ENCODE measurements around the gene PCDHA6.
"Not testable (repeated sequence)": the region's sequence is repeated elsewhere in the genome, so short reads cannot be mapped to it uniquely, and the experiment has no call there.

Gene PCDHA6, protein sequence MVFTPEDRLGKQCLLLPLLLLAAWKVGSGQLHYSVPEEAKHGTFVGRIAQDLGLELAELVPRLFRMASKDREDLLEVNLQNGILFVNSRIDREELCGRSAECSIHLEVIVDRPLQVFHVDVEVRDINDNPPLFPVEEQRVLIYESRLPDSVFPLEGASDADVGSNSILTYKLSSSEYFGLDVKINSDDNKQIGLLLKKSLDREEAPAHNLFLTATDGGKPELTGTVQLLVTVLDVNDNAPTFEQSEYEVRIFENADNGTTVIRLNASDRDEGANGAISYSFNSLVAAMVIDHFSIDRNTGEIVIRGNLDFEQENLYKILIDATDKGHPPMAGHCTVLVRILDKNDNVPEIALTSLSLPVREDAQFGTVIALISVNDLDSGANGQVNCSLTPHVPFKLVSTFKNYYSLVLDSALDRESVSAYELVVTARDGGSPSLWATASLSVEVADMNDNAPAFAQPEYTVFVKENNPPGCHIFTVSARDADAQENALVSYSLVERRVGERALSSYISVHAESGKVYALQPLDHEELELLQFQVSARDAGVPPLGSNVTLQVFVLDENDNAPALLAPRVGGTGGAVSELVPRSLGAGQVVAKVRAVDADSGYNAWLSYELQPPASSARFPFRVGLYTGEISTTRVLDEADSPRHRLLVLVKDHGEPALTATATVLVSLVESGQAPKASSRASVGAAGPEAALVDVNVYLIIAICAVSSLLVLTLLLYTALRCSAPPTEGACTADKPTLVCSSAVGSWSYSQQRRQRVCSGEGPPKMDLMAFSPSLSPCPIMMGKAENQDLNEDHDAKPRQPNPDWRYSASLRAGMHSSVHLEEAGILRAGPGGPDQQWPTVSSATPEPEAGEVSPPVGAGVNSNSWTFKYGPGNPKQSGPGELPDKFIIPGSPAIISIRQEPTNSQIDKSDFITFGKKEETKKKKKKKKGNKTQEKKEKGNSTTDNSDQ

DNA sequence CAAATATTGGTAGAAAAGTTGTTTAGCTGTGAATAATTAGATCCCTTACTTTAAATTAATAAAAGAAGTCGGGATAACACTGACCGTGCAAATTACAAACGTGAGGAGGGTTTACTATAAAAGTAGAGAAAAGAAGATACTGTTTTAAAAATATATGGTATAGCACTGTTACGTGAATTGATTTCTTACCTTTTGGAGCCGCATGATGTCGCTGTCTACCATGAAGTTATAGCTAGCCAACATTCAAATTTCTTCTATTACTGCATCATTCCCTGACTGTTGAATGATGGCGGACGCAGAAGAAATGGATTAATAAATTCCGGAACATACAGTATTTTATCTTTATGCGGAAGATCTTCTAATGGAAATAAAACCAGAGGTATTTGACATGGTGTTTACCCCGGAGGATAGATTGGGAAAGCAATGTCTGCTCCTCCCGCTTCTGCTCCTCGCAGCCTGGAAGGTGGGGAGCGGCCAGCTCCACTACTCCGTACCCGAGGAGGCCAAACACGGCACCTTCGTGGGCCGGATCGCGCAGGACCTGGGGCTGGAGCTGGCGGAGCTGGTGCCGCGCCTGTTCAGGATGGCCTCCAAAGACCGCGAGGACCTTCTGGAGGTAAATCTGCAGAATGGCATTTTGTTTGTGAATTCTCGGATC lies at the start of gene PCDHA6:
Gene PCDHA6, plus strand, starts transcription at position 257 of the 658 bp plus-strand sequence. Its CDS starts 132 bp downstream, at position 389.
- no peak for DNase-seq

DNA sequence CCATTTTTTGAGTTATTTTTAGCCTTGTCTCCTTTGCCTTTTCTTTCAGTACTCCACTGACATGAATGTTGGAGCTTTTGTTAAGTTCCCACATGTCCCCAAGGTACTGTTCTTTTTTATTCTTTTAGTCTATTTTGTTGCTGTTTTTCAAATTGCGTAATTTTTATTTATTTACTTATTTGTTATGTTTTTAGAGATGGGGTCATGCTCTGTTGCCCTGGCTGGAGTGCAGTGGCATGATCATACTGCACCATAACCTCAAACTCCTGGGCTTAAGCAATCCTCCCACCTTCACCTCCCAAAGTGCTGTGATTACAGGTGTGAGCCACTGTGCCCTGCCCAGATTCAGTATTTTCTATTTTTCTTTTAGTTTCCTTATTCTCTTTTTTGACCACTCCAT lies 47.2 kb upstream of the PCDHA6 start:
- DNase-seq = no peak

DNA sequence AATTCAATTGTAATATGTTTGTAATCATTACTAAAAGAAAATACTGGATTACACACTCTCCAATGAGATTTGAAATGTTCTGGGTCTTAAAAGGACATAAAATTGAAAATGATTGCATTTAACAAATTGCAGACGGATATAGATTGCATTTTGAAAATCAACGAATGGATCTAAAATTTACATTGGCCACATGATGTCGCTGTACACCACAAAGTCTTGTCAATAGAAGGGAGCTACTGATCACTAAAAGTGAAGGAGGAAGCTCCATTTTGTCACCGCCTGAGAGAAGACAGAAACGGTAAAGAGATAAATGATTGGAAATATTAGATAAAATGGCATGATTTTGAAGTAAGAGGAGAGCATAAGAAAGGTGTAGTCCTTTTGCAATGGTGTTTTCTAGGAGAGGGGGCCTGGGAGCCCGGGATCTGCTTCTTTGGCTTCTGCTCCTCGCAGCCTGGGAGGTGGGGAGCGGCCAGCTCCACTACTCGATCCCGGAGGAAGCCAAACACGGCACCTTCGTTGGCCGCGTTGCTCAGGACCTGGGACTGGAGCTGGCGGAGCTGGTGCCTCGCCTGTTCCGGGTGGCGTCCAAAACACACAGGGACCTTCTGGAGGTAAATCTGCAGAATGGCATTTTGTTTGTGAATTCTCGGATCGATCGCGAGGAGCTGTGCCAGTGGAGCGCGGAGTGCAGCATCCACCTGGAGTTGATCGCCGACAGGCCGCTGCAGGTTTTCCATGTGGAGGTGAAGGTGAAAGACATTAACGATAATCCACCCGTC lies 41.7 kb upstream of the PCDHA6 start, which contains the start of gene PCDHA1:
Gene PCDHA1, plus strand, starts transcription at position 236 of the 782 bp plus-strand sequence.
- no peak for DNase-seq

DNA sequence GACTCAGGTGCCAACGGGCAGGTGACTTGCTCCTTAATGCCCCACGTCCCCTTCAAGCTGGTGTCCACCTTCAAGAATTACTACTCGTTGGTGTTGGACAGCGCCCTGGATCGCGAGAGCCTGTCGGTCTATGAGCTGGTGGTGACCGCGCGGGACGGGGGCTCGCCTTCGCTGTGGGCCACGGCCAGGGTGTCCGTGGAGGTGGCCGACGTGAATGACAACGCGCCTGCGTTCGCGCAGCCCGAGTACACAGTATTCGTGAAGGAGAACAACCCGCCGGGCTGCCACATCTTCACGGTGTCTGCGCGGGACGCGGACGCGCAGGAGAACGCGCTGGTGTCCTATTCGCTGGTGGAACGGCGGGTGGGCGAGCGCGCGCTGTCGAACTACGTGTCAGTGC lies 40.3 kb upstream of the PCDHA6 start:
- DNase-seq = not testable (repeated sequence)

DNA sequence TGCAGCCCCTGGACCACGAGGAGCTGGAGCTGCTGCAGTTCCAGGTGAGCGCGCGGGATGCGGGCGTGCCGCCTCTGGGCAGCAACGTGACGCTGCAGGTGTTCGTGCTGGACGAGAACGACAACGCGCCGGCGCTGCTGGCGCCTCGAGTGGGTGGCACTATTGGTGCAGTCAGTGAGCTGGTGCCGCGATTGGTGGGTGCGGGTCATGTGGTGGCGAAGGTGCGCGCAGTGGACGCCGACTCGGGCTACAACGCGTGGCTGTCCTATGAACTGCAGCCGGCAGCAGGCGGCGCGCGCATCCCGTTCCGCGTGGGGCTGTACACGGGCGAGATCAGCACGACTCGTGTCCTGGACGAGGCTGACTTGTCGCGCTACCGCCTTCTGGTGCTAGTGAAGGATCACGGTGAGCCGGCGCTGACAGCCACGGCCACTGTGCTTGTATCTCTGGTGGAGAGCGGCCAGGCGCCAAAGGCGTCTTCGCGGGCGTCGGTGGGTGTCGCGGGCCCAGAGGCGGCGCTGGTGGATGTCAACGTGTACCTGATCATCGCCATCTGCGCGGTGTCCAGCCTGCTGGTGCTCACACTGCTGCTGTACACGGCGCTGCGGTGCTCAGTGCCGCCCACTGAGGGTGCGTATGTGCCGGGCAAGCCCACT lies 39.8 kb upstream of the PCDHA6 start:
- DNase-seq = not testable (repeated sequence)

DNA sequence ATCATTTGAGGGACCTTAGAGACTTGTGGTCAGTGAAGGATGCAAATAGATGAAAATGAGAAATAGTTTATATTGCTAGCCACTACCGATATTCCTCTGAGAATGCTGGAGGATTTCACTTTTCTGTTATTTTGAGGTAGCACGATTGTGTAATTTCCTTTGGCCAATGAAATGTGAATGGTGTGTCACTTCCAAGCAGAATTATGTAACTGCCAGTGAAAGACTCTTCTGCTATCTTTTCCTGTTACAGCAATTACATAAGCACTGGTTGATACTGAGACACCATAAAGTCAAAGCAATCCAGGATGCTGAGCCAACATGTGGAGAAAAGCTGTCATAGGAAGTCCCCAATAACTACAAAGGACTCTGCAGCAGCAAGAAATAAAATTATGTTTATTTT lies 36.7 kb upstream of the PCDHA6 start:
- no peak for DNase-seq

DNA sequence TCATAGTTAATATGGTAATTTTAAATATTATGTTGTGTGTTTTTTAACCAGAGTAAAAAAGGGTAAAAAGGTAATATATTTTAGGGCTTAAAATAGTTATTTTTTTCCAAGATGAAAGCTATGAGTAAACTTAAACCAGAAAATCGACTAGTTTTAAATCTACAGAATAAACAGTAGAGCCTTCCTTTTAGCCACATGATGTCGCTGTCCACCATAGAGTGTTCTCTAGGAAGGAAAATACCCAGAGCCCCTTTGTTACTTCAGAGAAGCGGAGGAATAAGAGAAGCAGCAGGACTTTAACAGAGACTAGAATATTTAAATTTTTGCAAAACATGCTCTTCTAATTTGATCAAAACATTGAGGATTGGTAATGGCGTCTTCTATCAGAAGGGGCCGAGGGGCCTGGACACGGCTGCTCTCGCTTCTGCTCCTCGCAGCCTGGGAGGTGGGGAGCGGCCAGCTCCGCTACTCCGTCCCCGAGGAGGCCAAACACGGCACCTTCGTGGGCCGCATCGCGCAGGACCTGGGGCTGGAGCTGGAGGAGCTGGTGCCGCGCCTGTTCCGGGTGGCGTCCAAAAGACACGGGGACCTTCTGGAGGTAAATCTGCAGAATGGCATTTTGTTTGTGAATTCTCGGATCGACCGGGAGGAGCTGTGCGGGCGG lies 33.0 kb upstream of the PCDHA6 start, which contains the start of gene PCDHA2:
Gene PCDHA2, plus strand, starts transcription at position 258 of the 664 bp plus-strand sequence.
- no peak for DNase-seq

DNA sequence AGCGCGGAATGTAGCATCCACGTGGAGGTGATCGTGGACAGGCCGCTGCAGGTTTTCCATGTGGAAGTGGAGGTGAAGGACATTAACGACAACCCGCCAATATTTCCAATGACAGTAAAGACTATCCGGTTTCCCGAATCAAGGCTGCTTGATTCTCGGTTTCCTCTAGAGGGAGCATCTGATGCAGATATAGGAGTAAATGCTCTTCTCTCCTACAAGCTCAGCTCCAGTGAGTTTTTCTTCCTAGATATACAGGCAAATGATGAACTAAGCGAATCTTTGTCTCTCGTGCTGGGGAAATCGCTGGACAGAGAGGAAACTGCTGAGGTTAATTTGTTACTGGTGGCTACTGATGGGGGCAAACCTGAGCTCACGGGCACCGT lies 32.5 kb upstream of the PCDHA6 start:
- DNase-seq = no peak

DNA sequence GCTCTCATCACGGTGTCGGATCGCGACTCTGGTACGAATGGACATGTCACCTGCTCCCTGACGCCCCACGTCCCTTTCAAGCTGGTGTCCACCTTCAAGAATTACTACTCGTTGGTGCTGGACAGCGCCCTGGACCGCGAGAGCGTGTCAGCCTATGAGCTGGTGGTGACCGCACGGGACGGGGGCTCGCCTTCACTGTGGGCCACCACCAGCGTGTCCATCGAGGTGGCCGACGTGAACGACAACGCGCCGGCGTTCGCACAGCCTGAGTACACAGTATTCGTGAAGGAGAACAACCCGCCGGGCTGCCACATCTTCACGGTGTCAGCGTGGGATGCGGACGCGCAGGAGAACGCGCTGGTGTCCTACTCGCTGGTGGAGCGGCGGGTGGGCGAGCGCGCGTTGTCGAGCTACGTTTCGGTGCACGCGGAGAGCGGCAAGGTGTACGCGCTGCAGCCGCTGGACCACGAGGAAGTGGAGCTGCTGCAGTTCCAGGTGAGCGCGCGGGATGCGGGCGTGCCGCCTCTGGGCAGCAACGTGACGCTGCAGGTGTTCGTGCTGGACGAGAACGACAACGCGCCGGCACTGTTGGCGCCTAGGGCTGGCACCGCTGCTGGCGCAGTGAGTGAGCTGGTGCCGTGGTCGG lies 31.6 kb upstream of the PCDHA6 start:
- not testable (repeated sequence) for DNase-seq

DNA sequence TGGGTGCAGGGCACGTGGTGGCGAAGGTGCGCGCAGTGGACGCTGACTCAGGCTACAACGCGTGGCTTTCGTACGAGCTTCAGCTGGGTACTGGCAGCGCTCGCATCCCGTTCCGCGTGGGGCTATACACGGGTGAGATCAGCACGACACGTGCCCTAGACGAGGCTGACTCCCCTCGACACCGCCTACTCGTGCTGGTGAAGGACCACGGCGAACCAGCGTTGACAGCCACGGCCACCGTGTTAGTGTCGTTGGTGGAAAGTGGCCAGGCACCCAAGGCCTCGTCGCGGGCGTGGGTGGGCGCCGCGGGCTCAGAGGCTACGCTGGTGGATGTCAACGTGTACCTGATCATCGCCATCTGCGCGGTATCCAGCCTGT lies 31.1 kb upstream of the PCDHA6 start:
- DNase-seq = no peak

DNA sequence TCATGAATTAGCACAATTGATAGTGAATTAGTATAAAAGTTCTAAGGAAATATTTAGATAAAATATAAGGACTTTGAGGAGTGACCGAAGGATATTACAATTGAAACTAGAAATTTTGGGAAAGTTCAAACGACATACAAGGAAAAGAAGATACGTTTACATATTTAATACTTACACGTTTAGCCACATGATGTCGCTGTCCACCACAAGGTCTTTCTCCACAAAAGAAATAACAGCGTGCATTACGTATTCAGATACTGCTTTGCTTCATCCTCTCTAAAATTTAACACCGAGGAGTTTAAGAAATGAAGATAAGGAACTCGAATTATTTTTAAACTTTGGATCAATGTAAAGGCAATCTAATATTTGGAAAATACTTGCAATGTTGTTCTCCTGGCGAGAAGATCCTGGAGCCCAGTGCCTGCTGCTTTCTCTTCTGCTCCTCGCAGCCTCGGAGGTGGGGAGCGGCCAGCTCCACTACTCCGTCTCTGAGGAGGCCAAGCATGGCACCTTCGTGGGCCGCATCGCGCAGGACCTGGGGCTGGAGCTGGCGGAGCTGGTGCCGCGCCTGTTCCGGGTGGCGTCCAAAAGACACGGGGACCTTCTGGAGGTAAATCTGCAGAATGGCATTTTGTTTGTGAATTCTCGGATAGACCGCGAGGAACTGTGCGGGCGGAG lies 26.8 kb upstream of the PCDHA6 start, which contains the start of gene PCDHA3:
Gene PCDHA3, plus strand, starts transcription at position 242 of the 678 bp plus-strand sequence.
- no peak for DNase-seq

DNA sequence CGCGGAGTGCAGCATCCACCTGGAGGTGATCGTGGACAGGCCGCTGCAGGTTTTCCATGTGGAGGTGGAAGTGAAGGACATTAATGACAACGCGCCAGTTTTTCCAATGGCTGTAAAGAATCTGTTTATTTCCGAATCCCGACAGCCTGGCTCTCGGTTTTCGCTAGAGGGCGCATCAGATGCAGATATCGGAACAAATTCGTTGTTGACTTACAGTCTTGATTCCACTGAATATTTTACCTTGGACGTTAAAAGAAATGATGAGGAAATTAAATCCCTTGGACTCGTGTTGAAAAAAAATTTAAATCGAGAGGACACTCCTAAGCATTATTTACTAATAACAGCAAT lies 26.3 kb upstream of the PCDHA6 start:
- no peak for DNase-seq

DNA sequence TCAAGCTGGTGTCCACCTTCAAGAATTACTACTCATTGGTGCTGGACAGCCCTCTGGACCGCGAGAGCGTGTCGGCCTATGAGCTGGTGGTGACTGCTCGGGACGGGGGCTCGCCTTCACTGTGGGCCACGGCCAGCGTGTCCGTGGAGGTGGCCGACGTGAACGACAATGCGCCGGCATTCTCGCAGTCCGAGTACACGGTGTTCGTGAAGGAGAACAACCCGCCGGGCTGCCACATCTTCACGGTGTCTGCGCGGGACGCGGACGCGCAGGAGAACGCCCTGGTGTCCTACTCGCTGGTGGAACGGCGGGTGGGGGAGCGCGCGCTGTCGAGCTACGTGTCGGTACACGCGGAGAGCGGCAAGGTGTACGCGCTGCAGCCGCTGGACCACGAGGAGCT lies 25.4 kb upstream of the PCDHA6 start:
- not testable (repeated sequence) for DNase-seq

DNA sequence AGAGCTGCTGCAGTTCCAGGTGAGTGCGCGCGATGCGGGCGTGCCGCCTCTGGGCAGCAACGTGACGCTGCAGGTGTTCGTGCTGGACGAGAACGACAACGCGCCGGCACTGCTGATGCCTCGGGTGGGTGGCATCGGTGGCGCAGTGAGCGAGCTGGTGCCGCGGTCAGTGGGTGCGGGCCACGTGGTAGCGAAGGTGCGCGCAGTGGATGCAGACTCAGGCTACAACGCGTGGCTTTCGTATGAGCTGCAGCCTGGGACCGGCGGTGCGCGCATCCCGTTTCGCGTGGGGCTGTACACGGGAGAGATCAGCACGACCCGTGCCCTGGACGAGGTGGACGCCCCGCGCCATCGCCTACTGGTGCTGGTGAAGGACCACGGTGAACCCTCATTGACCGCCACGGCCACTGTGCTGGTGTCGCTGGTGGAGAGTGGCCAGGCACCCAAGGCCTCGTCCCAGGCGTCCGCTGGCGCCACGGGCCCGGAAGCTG lies 24.9 kb upstream of the PCDHA6 start:
- no peak for DNase-seq

DNA sequence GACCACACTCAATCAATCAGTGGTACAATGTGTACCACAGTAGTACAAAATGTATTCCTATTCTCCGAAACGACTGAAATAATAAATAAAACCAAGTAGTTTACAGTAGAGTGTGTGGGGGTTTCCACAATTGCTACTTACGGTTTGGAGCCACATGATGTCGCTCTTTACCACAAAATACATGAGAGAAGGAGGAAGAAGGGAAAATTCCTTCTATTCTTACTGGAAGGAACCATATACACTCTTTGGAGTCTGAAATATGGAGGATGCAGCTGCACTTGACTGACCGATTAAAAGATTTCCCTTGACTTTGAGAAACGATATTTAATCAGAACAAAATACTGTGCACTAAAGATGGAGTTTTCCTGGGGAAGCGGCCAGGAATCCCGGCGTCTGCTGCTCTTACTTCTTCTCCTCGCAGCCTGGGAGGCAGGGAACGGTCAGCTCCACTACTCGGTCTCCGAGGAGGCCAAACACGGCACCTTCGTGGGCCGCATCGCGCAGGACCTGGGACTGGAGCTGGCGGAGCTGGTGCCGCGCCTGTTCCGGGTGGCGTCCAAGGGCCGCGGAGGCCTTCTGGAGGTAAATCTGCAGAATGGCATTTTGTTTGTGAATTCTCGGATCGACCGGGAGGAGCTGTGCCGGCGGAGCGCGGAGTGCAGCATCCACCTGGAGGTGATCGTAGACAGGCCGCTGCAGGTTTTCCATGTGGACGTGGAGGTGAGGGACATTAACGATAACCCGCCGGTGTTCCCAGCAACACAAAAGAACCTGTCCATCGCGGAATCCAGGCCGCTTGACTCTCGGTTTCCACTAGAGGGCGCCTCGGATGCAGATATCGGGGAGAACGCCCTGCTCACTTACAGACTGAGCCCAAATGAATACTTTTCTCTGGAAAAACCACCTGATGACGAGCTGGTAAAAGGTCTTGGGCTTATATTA lies 20.7 kb upstream of the PCDHA6 start, which contains the start of gene PCDHA4:
Gene PCDHA4, plus strand, starts transcription at position 235 of the 942 bp plus-strand sequence.
- DNase-seq = no peak

DNA sequence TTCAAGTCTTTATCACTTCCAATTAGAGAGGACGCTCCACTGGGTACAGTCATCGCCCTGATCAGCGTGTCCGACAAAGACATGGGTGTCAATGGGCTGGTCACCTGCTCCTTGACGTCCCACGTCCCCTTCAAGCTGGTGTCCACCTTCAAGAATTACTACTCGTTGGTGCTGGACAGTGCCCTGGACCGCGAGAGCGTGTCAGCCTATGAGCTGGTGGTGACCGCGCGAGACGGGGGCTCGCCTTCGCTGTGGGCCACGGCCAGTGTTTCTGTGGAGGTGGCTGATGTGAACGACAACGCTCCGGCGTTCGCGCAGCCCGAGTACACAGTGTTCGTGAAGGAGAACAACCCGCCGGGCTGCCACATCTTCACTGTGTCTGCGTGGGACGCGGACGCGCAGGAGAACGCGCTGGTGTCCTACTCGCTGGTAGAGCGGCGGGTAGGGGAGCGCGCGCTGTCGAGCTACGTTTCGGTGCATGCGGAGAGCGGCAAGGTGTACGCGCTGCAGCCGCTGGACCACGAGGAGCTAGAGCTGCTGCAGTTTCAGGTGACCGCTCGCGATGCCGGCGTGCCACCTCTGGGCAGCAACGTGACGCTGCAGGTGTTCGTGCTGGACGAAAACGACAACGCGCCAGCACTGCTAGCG lies 19.4 kb upstream of the PCDHA6 start:
- DNase-seq = not testable (repeated sequence)

DNA sequence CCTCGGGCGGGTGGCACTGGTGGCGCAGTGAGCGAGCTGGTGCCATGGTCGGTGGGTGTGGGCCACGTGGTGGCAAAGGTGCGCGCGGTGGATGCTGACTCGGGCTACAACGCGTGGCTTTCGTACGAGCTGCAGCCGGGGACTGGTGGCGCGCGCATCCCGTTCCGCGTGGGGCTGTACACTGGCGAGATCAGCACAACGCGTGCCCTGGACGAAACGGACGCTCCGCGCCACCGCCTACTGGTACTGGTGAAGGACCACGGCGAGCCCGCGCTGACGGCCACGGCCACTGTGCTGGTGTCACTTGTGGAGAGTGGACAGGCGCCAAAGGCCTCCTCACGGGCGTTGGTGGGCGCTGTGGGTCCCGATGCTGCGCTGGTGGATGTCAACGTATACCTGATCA lies 18.9 kb upstream of the PCDHA6 start:
- no peak for DNase-seq

All from stimulated activated CD4-positive, alpha-beta T cell treated with anti-CD3 and anti-CD28 coated beads, Interleukin-12 subunit alpha, Interleukin-12 subunit beta, amount 100 ng/mL, for 4 hours (primary cell).